DOHH2 (cell line): ENCODE data around the gene ARFGEF3.

Experiments used
- EZH2phosphoT487 ChIP-seq: fragments of 200-600 bp; sonication (generic); IDR thresholded peaks from 2 replicates; pipeline ENCODE4 v1.6.1; 2017; ENCODE audit warnings: borderline replicate concordance, mild to moderate bottlenecking, antibody characterized with exemption, low read length, moderate library complexity, mixed read lengths
- TF ChIP-seq, protein P1 (sequence below): fragments of 200-600 bp; sonication (generic); IDR thresholded peaks from one replicate; pipeline ENCODE4 v1.5.1; 2014; ENCODE audit warnings: antibody characterized with exemption, mild to moderate bottlenecking, low read depth, low read length; ENCODE audit not compliant: poor library complexity, severe bottlenecking

- TF ChIP-seq, protein P1, sequence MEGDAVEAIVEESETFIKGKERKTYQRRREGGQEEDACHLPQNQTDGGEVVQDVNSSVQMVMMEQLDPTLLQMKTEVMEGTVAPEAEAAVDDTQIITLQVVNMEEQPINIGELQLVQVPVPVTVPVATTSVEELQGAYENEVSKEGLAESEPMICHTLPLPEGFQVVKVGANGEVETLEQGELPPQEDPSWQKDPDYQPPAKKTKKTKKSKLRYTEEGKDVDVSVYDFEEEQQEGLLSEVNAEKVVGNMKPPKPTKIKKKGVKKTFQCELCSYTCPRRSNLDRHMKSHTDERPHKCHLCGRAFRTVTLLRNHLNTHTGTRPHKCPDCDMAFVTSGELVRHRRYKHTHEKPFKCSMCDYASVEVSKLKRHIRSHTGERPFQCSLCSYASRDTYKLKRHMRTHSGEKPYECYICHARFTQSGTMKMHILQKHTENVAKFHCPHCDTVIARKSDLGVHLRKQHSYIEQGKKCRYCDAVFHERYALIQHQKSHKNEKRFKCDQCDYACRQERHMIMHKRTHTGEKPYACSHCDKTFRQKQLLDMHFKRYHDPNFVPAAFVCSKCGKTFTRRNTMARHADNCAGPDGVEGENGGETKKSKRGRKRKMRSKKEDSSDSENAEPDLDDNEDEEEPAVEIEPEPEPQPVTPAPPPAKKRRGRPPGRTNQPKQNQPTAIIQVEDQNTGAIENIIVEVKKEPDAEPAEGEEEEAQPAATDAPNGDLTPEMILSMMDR = no peak
- TF ChIP-seq EZH2phosphoT487 = no peak
Observed at GRCh38 chr6:138383776-138384175, 222.0 kb downstream of the ARFGEF3 start.
